A549 (cell line): ENCODE results near the gene CUL2. TPM values are rescaled to one million over a fixed set of nuclear protein-coding genes. Genes with fewer than 3 reads are reported as not detected.
"Not testable (repeated sequence)": the region's sequence is repeated elsewhere in the genome, so short reads cannot be mapped to it uniquely, and the experiment has no call there.

Source experiments
- ATAC-seq, 2 experiments: fragments of 200-7000 bp in 1 of 2; fragments of >200 bp in 1 of 2; cut with Nextera tagmentation in 1 of 2; cut with Tn5 transposase in 1 of 2; 3 replicates each; pipeline versions ENCODE4 v1.8.0 to v1.9.1; 2018 to 2020; ENCODE audit warnings: mild to moderate bottlenecking in 1 of 2, moderate library complexity in 1 of 2
- CTCF ChIA-PET: fragments of 300-600 bp; sonication (Branson Sonifier 250); formaldehyde crosslinking; extraction: SDS; loops from one replicate; lab custom pipeline; 2021; ENCODE audit warnings: antibody characterized with exemption, inconsistent platforms; lab: Yijun Ruan, JAX
- POLR2A ChIA-PET: fragments of 350-600 bp; formaldehyde crosslinking; extraction: SDS; loops from one replicate; lab custom pipeline; 2021; ENCODE audit warnings: antibody characterized with exemption, inconsistent platforms; lab: Yijun Ruan, JAX
- DNase-seq, 2 experiments: peaks; one replicate each; pipeline versions ENCODE4 v3.0.0 to v3.0.0-alpha.2; 2011 to 2016; ENCODE audit warnings: low read depth in 1 of 2, low spot score in 1 of 2
- FAIRE-seq: peaks from 2 replicates; lab custom pipeline; 2011; peaks lifted over from hg19 to GRCh38; lab: Jason Lieb, UNC
- H3K27ac ChIP-seq, 2 experiments: fragments of >200 bp; sonication (Bioruptor Twin); formaldehyde crosslinking; 3 replicates each; pipeline ENCODE4 v1.5.1; 2016 to 2017
- H3K4me1 ChIP-seq: fragments of >200 bp; sonication (Bioruptor Twin); formaldehyde crosslinking; 3 replicates; pipeline ENCODE4 v1.6.1; 2016
- H3K4me2 ChIP-seq: fragments of >200 bp; sonication (Bioruptor Twin); formaldehyde crosslinking; 3 replicates; pipeline ENCODE4 v1.6.1; 2016
- H3K4me3 ChIP-seq: fragments of >200 bp; sonication (Bioruptor Twin); formaldehyde crosslinking; 3 replicates; pipeline ENCODE4 v1.5.1; 2016
- H3K9me3 ChIP-seq: fragments of >200 bp; sonication (Bioruptor Twin); formaldehyde crosslinking; 3 replicates; pipeline ENCODE4 v1.6.1; 2016
- EHMT2 ChIP-seq: fragments of 200-600 bp; sonication (generic); IDR thresholded peaks from 2 replicates; pipeline ENCODE4 v1.6.1; 2016; ENCODE audit warnings: antibody characterized with exemption, low read depth, mild to moderate bottlenecking, moderate library complexity
- FOSL2 ChIP-seq, 2 experiments: fragments of 450-650 bp in 1 of 2; fragments of >200 bp in 1 of 2; sonication (Bioruptor Twin) in 1 of 2; formaldehyde crosslinking; IDR thresholded peaks; 2 replicates each; pipeline versions ENCODE4 v1.5.0 to v1.6.1; 2016 to 2020; ENCODE audit warnings: mild to moderate bottlenecking in 1 of 2, moderate library complexity in 1 of 2
- HDAC2 ChIP-seq: fragments of 200-600 bp; sonication (generic); IDR thresholded peaks from 2 replicates; pipeline ENCODE4 v1.6.1; 2016
- JUNB ChIP-seq: fragments of >200 bp; sonication (Bioruptor Twin); formaldehyde crosslinking; IDR thresholded peaks from 2 replicates; pipeline ENCODE4 v1.6.1; 2016
- KDM5A ChIP-seq: fragments of 200-600 bp; sonication (generic); IDR thresholded peaks from 2 replicates; pipeline ENCODE4 v1.6.1; 2016; ENCODE audit warnings: antibody characterized with exemption, mild to moderate bottlenecking
- MAX ChIP-seq: IDR thresholded peaks from 2 replicates; pipeline ENCODE4 v1.6.1; 2012
- NFE2L2 ChIP-seq: fragments of 150-350 bp; conservative IDR thresholded peaks from 2 replicates; pipeline ENCODE4 v1.6.1; 2014; ENCODE audit warnings: low read length
- NPAS2 ChIP-seq: fragments of 250-450 bp; sonication (Bioruptor Pico); IDR thresholded peaks from 2 replicates; pipeline ENCODE4 v1.8.0; 2022; ENCODE audit warnings: mild to moderate bottlenecking, moderate library complexity, borderline replicate concordance
- NR3C1 ChIP-seq: fragments of >200 bp; sonication (Bioruptor Twin); formaldehyde crosslinking; IDR thresholded peaks from 3 replicates; pipeline ENCODE4 v1.6.1; 2017
- RAD21 ChIP-seq, 2 experiments: fragments of >200 bp in 1 of 2; sonication (Bioruptor Twin) in 1 of 2; formaldehyde crosslinking in 1 of 2; IDR thresholded peaks in 1 of 2; conservative IDR thresholded peaks in 1 of 2; 2 replicates in 1 of 2; 3 replicates in 1 of 2; pipeline ENCODE4 v1.6.1; 2012 to 2018; ENCODE audit warnings: inconsistent platforms in 1 of 2
- SMC3 ChIP-seq: fragments of >200 bp; sonication (Bioruptor Twin); formaldehyde crosslinking; IDR thresholded peaks from 3 replicates; pipeline ENCODE4 v1.6.1; 2018; ENCODE audit warnings: inconsistent platforms
- TP53 ChIP-seq: fragments of 250-450 bp; sonication (Bioruptor Pico); IDR thresholded peaks from 2 replicates; pipeline ENCODE4 v1.5.0; 2021; ENCODE audit warnings: mild to moderate bottlenecking, moderate library complexity
- WGBS: methylation state at CpG from one replicate; pipeline ENCODE4 v1.1.6; 2017; ENCODE audit errors: missing lambda C conversion rate; 5-methylcytosine and 5-hydroxymethylcytosine counted together
- polyA plus RNA-seq, 4 experiments: library from polyadenylated mRNA; depleted of rRNA in 3 of 4; stranded (reverse); fragments of >200 nt; fragmentation: RNase III in 1 of 4; extraction: RNeasy Plus Mini Kit Qiagen cat#74134 plus additional on column Dnase treatment in 1 of 4; gene quantifications; 2 replicates in 3 of 4; 3 replicates in 1 of 4; pipeline ENCODE4 v1.2.3, GENCODE V29; 2011 to 2017
- TF ChIP-seq, protein P1 (sequence below): fragments of >200 bp; sonication (Bioruptor Twin); formaldehyde crosslinking; IDR thresholded peaks from 3 replicates; pipeline ENCODE4 v1.5.1; 2016
- TF ChIP-seq, protein P2 (sequence below): fragments of 250-450 bp; sonication (Bioruptor Pico); IDR thresholded peaks from 2 replicates; pipeline ENCODE4 v1.5.0; 2021; ENCODE audit warnings: mild to moderate bottlenecking, moderate library complexity, borderline replicate concordance

Gene CUL2
- polyA plus RNA-seq, 2 of the 4 experiments (the other 2 are of a cell fraction): 26.8 to 35.1 TPM

DNA sequence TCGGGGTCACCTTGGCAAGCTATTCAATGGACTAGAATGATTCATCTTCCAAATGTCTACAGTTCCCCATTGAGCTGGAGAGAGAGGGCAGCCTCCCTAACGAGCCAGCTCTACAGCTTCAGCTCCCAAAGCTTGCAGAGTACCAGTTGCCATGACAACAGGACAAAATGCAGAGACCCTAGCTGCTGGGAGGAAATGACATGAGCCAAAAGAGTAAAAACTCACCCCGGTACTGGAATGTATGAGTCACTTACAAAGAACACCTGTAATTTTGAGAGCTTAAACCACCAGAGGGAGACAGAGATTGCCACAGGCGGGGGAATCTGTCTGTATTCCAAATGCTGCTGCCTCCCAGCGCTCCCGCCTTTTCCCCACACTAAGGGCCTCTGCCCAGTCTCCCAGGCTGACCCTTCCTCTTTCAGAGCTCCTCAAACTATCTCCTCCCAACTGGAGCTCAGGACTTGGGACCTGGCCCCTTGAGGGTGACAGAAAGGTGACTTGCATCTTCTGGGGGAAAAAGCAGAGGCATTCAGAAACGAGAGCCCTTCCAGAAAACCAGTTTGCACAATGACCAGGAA, 95.5 kb downstream of the CUL2 start:
- ChIA-PET CTCF (interaction anchor here (0.6 to 7.3 kb wide), 62 partner anchors 9 to 355 kb away, joined by 3 to 99 read pairs (median 4); partner anchors contain the start of gene CREM), POLR2A (no interaction called here)
- H3K4me1 ChIP-seq: peaks cover 21% of the 10 kb centered on the region
- no peak overlapping the region for H3K4me3 ChIP-seq
- ATAC-seq (peak; percentile 86 to 89), FAIRE-seq (no peak), DNase-seq (peak; percentile 72 to 77)
- peak; percentile 59 for TF ChIP-seq FOSL2 (IDR thresholded peaks at IDR 0.05)
- TF ChIP-seq FOSL2 (CRISPR knock-in tag; IDR thresholded peaks at IDR 0.05): peak; percentile 93
- TF ChIP-seq SMC3: peak; percentile 81
- TF ChIP-seq KDM5A: no peak
- TF ChIP-seq, protein P1, sequence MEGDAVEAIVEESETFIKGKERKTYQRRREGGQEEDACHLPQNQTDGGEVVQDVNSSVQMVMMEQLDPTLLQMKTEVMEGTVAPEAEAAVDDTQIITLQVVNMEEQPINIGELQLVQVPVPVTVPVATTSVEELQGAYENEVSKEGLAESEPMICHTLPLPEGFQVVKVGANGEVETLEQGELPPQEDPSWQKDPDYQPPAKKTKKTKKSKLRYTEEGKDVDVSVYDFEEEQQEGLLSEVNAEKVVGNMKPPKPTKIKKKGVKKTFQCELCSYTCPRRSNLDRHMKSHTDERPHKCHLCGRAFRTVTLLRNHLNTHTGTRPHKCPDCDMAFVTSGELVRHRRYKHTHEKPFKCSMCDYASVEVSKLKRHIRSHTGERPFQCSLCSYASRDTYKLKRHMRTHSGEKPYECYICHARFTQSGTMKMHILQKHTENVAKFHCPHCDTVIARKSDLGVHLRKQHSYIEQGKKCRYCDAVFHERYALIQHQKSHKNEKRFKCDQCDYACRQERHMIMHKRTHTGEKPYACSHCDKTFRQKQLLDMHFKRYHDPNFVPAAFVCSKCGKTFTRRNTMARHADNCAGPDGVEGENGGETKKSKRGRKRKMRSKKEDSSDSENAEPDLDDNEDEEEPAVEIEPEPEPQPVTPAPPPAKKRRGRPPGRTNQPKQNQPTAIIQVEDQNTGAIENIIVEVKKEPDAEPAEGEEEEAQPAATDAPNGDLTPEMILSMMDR: peak; percentile 84
- TF ChIP-seq NFE2L2: no peak
- TF ChIP-seq JUNB: 0 out of 2 replicates have a peak, but pooled peaks have one; percentile 31
- TF ChIP-seq RAD21 (conservative IDR thresholded peaks at IDR 0.05 in 1 of 2, IDR thresholded peaks at IDR 0.05 in 1 of 2): peak; percentile 81 to 84
- WGBS: 18% methylated on average over 7 of the region's 7 CpGs
- peak overlapping the region in 1 of 2 experiments; percentile 55; a peak in 3 of 6 replicates for H3K27ac ChIP-seq
- no peaks in the 10 kb centered on the region for H3K9me3 ChIP-seq
- peak overlapping the region; percentile 42 for H3K4me2 ChIP-seq

GRCh38 chr10:34993782-34994181, 96.4 kb downstream of the CUL2 start:
- Histone ChIP-seq H3K9me3 (no peaks in the 10 kb centered on the region), H3K4me1 (peaks cover 21% of the 10 kb centered on the region), H3K4me2 (no peak overlapping the region), H3K4me3 (no peak overlapping the region), H3K27ac (no peak overlapping the region)
- FAIRE-seq (no peak), DNase-seq (no peak), ATAC-seq (no peak)
- POLR2A ChIA-PET: no interaction called here
- CTCF ChIA-PET: interaction anchor here (0.6 to 7.3 kb wide), 30 partner anchors 8 to 354 kb away, joined by 3 to 99 read pairs (median 7); no protein-coding TSS in a partner anchor
- 91% methylated on average over 1 of the region's 1 CpG for WGBS
- TF ChIP-seq TP53 (CRISPR knock-in tag) (no peak), NR3C1 (no peak), EHMT2 (no peak), HDAC2 (no peak), MAX (no peak), NPAS2 (no peak)
- TF ChIP-seq, protein P2, sequence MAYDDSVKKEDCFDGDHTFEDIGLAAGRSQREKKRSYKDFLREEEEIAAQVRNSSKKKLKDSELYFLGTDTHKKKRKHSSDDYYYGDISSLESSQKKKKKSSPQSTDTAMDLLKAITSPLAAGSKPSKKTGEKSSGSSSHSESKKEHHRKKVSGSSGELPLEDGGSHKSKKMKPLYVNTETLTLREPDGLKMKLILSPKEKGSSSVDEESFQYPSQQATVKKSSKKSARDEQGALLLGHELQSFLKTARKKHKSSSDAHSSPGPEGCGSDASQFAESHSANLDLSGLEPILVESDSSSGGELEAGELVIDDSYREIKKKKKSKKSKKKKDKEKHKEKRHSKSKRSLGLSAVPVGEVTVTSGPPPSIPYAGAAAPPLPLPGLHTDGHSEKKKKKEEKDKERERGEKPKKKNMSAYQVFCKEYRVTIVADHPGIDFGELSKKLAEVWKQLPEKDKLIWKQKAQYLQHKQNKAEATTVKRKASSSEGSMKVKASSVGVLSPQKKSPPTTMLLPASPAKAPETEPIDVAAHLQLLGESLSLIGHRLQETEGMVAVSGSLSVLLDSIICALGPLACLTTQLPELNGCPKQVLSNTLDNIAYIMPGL (CRISPR knock-in tag): no peak

GRCh38 chr10:34991117-34991516, 99.0 kb downstream of the CUL2 start:
- CTCF ChIA-PET: interaction anchor here (1.2 to 6.8 kb wide), 2 partner anchors 324 to 329 kb away, joined by 3 to 46 read pairs; no protein-coding TSS in a partner anchor
- FAIRE-seq: not testable (repeated sequence)

More at GRCh38 chr10:34991117-34991516, 99.0 kb downstream of the CUL2 start:
- H3K9me3 ChIP-seq, H3K4me2 ChIP-seq, POLR2A ChIA-PET, ATAC-seq, DNase-seq, H3K27ac ChIP-seq, H3K4me3 ChIP-seq: not testable (repeated sequence)
- 70% methylated on average over 1 of the region's 1 CpG for WGBS
- peaks cover 21% of the 10 kb centered on the region for H3K4me1 ChIP-seq
